Measurements from ENCODE around the gene C16orf96. TPM values are rescaled to one million over a fixed set of nuclear protein-coding genes. Genes with fewer than 3 reads are reported as not detected.

C16orf96 gene
- total RNA-seq, 1 donor from 2014 or later = not detected

GRCh38 chr16:4608704-4608980 lies 52.5 kb downstream of the C16orf96 start:
- H3K4me3 ChIP-seq = no peak overlapping the region
- H3K9me3 ChIP-seq = no peaks in the 10 kb centered on the region
- no peak for DNase-seq (ENCODE audit: low spot score in 2 of 2)
- intact Hi-C loops (cut with DNase I) = no loop called here
- peaks cover 19 to 28% of the 10 kb centered on the region in 2 donors for H3K36me3 ChIP-seq
- no peaks in the 10 kb centered on the region for H3K27me3 ChIP-seq
- no peak overlapping the region for H3K27ac ChIP-seq
- no peak for TF ChIP-seq CTCF (IDR thresholded peaks at IDR 0.05)
- peaks cover 14 to 15% of the 10 kb centered on the region in 2 donors for H3K4me1 ChIP-seq

DNA sequence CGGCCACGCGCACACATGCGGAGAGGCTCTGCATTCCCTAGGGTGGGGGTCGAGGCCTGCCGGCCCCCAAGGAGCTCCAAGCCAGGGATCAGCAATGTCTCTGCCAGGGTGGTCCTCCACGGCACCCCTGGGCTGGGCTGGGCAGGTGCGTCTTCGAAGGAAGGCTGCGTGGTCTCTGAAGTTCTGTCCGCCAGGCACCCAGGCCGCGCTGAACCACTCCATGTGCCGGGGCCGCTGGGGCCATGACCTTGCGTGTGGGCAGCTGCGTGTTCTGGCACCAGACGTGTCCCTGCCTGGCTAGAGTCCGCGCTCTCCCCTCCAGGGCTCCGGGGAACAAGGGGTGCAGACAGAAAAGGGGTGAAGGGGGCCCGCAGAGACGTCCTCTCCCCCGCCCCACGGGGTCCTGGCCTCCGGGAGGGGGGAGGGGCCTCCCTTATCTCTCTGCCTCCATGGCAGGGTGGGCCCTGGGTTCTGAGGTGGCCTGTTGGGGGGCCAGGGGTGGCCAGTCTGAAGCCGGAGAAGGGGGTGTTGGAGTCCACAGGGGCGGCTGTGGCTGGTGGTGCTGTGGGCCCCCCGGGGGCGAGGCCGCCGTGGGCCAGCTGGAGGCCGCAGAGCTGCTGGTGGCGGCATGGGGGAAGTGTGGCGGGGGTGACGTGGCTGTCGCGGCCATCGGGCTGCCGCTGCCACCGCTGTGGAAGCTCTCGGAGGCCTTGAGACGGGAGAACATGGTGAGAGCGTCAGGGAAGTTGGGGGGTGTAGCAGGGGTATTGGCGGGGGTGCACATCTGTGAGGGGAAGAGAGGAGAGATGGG lies 53.3 kb downstream of the C16orf96 start:
- DNase-seq (ENCODE audit: low spot score in 2 of 2) = no peak
- no peak overlapping the region for H3K4me3 ChIP-seq
- peaks cover 14 to 16% of the 10 kb centered on the region in 2 donors for H3K4me1 ChIP-seq
- H3K9me3 ChIP-seq = no peaks in the 10 kb centered on the region
- H3K36me3 ChIP-seq = peaks cover 19 to 28% of the 10 kb centered on the region in 2 donors
- intact Hi-C loops (cut with DNase I) = no loop called here
- TF ChIP-seq CTCF (IDR thresholded peaks at IDR 0.05) = no peak
- H3K27me3 ChIP-seq = no peaks in the 10 kb centered on the region
- H3K27ac ChIP-seq = no peak overlapping the region

DNA sequence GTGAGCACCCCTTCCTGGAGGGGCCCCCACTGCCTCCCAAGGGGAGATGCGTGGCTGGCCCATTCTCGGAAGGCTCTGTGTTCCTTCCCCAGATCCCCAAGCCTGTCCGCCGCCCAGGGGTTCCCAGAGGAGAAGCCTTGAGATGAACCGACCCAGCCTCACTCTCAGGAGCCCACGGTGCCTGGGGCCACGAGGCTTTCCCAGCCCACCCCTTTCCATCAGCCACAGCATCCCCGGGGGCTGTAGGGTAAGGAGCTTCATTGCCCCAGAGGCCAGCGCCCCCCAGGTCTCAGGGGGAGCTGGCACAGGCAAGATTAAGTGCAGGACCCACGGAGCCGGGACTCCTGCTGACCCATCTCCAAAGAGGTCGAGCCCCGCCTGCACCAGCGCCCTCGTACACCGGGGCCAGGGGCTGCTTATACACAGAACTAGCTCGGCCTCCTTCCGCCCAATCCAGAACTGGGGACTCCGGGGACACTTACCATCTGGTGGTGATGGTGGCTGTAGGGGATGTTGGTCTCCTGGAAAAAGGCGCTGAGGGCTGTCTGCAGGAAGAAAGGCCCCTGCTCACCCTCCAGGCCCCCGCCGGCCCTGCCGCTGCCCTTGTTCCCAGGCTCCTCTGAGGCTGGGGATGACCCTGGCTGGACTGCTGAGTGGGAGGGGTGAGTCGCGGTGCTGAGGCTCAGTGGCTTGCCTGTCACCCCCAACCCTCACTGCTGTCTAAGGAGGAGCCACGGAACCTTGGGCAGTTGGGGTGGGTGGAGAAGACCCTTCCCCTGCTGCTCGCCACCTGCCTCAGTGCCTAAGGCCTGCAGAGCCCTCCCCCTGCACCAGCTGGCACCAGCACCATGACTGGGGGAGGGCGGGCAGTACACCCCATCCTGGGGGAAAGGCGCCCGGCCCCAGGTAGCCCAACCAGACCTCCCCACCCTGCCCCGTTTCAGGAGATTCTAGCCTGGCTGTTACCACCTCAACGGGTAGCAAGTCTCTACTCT lies 54.2 kb downstream of the C16orf96 start:
- Histone ChIP-seq H3K4me1 (peaks cover 19 to 21% of the 10 kb centered on the region in 2 donors), H3K4me3 (no peak overlapping the region), H3K36me3 (peaks cover 19 to 28% of the 10 kb centered on the region in 2 donors), H3K27me3 (no peaks in the 10 kb centered on the region), H3K27ac (no peak overlapping the region), H3K9me3 (no peaks in the 10 kb centered on the region)
- TF ChIP-seq CTCF (IDR thresholded peaks at IDR 0.05) = no peak
- no peak for DNase-seq (ENCODE audit: low spot score in 2 of 2)
- intact Hi-C loops (cut with DNase I) = no loop called here

DNA sequence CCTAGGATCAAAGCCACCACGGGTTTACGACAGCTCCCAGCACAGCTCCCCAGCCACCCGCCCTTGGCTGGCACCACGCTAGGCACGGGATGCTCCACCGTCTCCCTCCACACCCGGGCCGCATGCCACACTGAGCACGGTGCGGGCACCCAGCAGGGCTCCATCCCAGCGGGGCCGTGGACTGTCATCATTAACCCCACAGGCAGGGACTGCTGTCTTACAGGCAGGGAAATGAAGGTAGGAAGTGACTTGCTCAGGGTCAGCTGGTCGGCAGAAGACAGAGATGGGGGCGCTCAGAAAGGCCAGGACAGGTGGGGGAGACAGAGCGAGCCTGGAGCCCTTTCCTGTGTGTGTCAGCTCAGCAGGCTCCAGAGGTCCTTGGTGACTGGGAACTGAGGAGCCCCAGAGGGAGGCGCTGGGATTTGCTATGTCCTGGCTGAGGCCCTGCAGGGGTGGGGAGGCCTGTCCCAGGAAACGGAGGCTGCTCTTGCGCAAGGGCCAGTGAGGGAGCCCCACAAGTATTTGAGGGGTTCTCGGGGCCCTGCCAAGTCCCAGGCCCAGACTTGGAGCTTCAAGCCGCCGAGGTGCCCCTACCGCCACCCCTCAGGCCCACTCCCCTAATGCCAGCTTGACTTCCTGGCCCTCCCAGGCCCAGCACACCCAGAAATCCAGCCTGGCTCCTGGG lies 55.3 kb downstream of the C16orf96 start:
- no peak overlapping the region for H3K27ac ChIP-seq
- no peaks in the 10 kb centered on the region for H3K9me3 ChIP-seq
- H3K4me1 ChIP-seq = peaks cover 23 to 27% of the 10 kb centered on the region in 2 donors
- H3K4me3 ChIP-seq = no peak overlapping the region
- DNase-seq (ENCODE audit: low spot score in 2 of 2) = no peak
- H3K36me3 ChIP-seq = peaks cover 19 to 28% of the 10 kb centered on the region in 2 donors
- no peak for TF ChIP-seq CTCF (IDR thresholded peaks at IDR 0.05)
- no peaks in the 10 kb centered on the region for H3K27me3 ChIP-seq
- intact Hi-C loops (cut with DNase I) = no loop called here

- no peaks in the 10 kb centered on the region for H3K27me3 ChIP-seq
- TF ChIP-seq CTCF (IDR thresholded peaks at IDR 0.05) = no peak
- no peak for DNase-seq (ENCODE audit: low spot score in 2 of 2)
- peaks cover 23 to 35% of the 10 kb centered on the region in 2 donors for H3K4me1 ChIP-seq
- peaks cover 19 to 26% of the 10 kb centered on the region in 2 donors for H3K36me3 ChIP-seq
- intact Hi-C loops (cut with DNase I) = no loop called here
- H3K4me3 ChIP-seq = peak overlapping the region; percentile 92 to 98
- no peak overlapping the region for H3K27ac ChIP-seq
- no peaks in the 10 kb centered on the region for H3K9me3 ChIP-seq
Observed at GRCh38 chr16:4612474-4612931, 56.4 kb downstream of the C16orf96 start.
